HEK293 (cell line): ENCODE measurements around the gene ITK.

Source experiments
- CTCF ChIP-seq: fragments of 450-650 bp; formaldehyde crosslinking; IDR thresholded peaks from 2 replicates; pipeline ENCODE4 v1.5.1; 2016; ENCODE audit warnings: missing biosample characterization, missing genetic modification characterization
- IKZF3 ChIP-seq: fragments of 450-650 bp; IDR thresholded peaks from 2 replicates; pipeline ENCODE4 v1.5.0; 2018; ENCODE audit warnings: missing biosample characterization, mild to moderate bottlenecking, missing genetic modification characterization, moderate library complexity
- KLF9 ChIP-seq: fragments of 450-650 bp; formaldehyde crosslinking; IDR thresholded peaks from 2 replicates; pipeline ENCODE4 v1.5.1; 2016; ENCODE audit warnings: missing biosample characterization, missing genetic modification characterization, low read depth
- REPIN1 ChIP-seq: fragments of 450-650 bp; formaldehyde crosslinking; IDR thresholded peaks from 2 replicates; pipeline ENCODE4 v1.5.1; 2017; ENCODE audit warnings: missing biosample characterization, missing genetic modification characterization, low read depth
- TCF7L2 ChIP-seq: IDR thresholded peaks from 2 replicates; pipeline ENCODE4 v1.6.1; 2011; ENCODE audit warnings: low read depth, mild to moderate bottlenecking, inconsistent platforms, low read length, moderate library complexity, borderline replicate concordance
- ZBTB7A ChIP-seq: fragments of 450-650 bp; formaldehyde crosslinking; IDR thresholded peaks from 2 replicates; pipeline ENCODE4 v1.5.1; 2016; ENCODE audit warnings: low read depth, missing biosample characterization, missing genetic modification characterization
- ZNF266 ChIP-seq: fragments of 450-650 bp; formaldehyde crosslinking; IDR thresholded peaks from 2 replicates; pipeline ENCODE4 v1.5.1; 2016; ENCODE audit warnings: missing biosample characterization, missing genetic modification characterization, low read depth
- ZNF280D ChIP-seq: fragments of 450-650 bp; formaldehyde crosslinking; IDR thresholded peaks from 2 replicates; pipeline ENCODE4 v1.5.1; 2016; ENCODE audit warnings: missing biosample characterization, missing genetic modification characterization
- ZNF335 ChIP-seq: fragments of 450-650 bp; formaldehyde crosslinking; conservative IDR thresholded peaks from 2 replicates; pipeline ENCODE4 v1.5.1; 2016; ENCODE audit warnings: missing biosample characterization, missing genetic modification characterization
- ZNF558 ChIP-seq: fragments of 450-650 bp; formaldehyde crosslinking; IDR thresholded peaks from 2 replicates; pipeline ENCODE4 v1.5.1; 2016; ENCODE audit warnings: missing biosample characterization, missing genetic modification characterization
- TF ChIP-seq, protein P1 (sequence below): fragments of 450-650 bp; formaldehyde crosslinking; IDR thresholded peaks from 2 replicates; pipeline ENCODE4 v1.5.1; 2016; ENCODE audit warnings: missing biosample characterization, missing genetic modification characterization, low read depth
- TF ChIP-seq, protein P2 (sequence below): fragments of 450-650 bp; formaldehyde crosslinking; IDR thresholded peaks from 2 replicates; pipeline ENCODE4 v1.5.1; 2016; ENCODE audit warnings: missing biosample characterization, missing genetic modification characterization

- TF ChIP-seq ZNF280D (tag by site-specific recombination) = no peak
- no peak for TF ChIP-seq CTCF (tag by site-specific recombination)
- TF ChIP-seq, protein P1, sequence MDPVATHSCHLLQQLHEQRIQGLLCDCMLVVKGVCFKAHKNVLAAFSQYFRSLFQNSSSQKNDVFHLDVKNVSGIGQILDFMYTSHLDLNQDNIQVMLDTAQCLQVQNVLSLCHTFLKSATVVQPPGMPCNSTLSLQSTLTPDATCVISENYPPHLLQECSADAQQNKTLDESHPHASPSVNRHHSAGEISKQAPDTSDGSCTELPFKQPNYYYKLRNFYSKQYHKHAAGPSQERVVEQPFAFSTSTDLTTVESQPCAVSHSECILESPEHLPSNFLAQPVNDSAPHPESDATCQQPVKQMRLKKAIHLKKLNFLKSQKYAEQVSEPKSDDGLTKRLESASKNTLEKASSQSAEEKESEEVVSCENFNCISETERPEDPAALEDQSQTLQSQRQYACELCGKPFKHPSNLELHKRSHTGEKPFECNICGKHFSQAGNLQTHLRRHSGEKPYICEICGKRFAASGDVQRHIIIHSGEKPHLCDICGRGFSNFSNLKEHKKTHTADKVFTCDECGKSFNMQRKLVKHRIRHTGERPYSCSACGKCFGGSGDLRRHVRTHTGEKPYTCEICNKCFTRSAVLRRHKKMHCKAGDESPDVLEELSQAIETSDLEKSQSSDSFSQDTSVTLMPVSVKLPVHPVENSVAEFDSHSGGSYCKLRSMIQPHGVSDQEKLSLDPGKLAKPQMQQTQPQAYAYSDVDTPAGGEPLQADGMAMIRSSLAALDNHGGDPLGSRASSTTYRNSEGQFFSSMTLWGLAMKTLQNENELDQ = no peak
- no peak for TF ChIP-seq ZNF266
- no peak for TF ChIP-seq TCF7L2
- TF ChIP-seq ZBTB7A (tag by site-specific recombination) = no peak
- TF ChIP-seq, protein P2, sequence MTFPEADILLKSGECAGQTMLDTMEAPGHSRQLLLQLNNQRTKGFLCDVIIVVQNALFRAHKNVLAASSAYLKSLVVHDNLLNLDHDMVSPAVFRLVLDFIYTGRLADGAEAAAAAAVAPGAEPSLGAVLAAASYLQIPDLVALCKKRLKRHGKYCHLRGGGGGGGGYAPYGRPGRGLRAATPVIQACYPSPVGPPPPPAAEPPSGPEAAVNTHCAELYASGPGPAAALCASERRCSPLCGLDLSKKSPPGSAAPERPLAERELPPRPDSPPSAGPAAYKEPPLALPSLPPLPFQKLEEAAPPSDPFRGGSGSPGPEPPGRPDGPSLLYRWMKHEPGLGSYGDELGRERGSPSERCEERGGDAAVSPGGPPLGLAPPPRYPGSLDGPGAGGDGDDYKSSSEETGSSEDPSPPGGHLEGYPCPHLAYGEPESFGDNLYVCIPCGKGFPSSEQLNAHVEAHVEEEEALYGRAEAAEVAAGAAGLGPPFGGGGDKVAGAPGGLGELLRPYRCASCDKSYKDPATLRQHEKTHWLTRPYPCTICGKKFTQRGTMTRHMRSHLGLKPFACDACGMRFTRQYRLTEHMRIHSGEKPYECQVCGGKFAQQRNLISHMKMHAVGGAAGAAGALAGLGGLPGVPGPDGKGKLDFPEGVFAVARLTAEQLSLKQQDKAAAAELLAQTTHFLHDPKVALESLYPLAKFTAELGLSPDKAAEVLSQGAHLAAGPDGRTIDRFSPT = no peak
- no peak for TF ChIP-seq ZNF335
- no peak for TF ChIP-seq IKZF3 (tag by site-specific recombination)
- no peak for TF ChIP-seq KLF9
- TF ChIP-seq REPIN1 (tag by site-specific recombination) = no peak
- TF ChIP-seq ZNF558 (tag by site-specific recombination) = no peak
Observed at GRCh38 chr5:157182143-157182757, 1.6 kb downstream of the ITK start.
